BJ (cell line): ENCODE data around the gene TEN1. TPM values are rescaled to one million over a fixed set of nuclear protein-coding genes. Genes with fewer than 3 reads are reported as not detected.

ENCODE experiments used
- CTCF ChIA-PET: fragments of 350-600 bp; formaldehyde crosslinking; extraction: SDS; loops from one replicate; lab custom pipeline; 2021; ENCODE audit warnings: antibody characterized with exemption, inconsistent platforms; lab: Yijun Ruan, JAX
- POLR2A ChIA-PET: fragments of 300-600 bp; sonication (Branson Sonifier 250); formaldehyde crosslinking; extraction: SDS; loops from one replicate; lab custom pipeline; 2021; ENCODE audit warnings: antibody characterized with exemption; lab: Charles Lee
- DNase-seq: peaks from one replicate; pipeline ENCODE4 v3.0.0-alpha.2; 2011; ENCODE audit warnings: low read depth
- H3K27me3 ChIP-seq: 2 replicates; pipeline ENCODE4 v1.6.0; 2011; ENCODE audit warnings: low read length; ENCODE audit not compliant: control insufficient read depth, insufficient read depth
- H3K36me3 ChIP-seq: 2 replicates; pipeline ENCODE4 v1.5.1; 2011; ENCODE audit warnings: low read length; ENCODE audit not compliant: control insufficient read depth, insufficient read depth
- H3K4me3 ChIP-seq: 2 replicates; pipeline ENCODE4 v1.5.1; 2011; ENCODE audit warnings: low read depth, mild to moderate bottlenecking, control low read depth, low read length
- polyA plus RNA-seq: library from polyadenylated mRNA; depleted of rRNA; stranded (reverse); fragments of >200 nt; gene quantifications from 2 replicates; pipeline ENCODE4 v1.2.3, GENCODE V29; 2011
- TF ChIP-seq, protein P1 (sequence below): IDR thresholded peaks from 2 replicates; pipeline ENCODE4 v1.5.1; 2011; ENCODE audit warnings: low read depth, mild to moderate bottlenecking, control low read depth, inconsistent platforms, low read length, moderate library complexity; ENCODE audit not compliant: insufficient read depth

Gene TEN1
- polyA plus RNA-seq, 1 experiment = 25.6 TPM

- Histone ChIP-seq H3K27me3 (no peaks in the 10 kb centered on the region; the same call in none of the 2 replicates), H3K36me3 (no peaks in the 10 kb centered on the region), H3K4me3 (no peak within 1 kb of the TSS)
- ChIA-PET CTCF (no interaction called here), POLR2A (no interaction called here)
- no peak for DNase-seq
- TF ChIP-seq, protein P1, sequence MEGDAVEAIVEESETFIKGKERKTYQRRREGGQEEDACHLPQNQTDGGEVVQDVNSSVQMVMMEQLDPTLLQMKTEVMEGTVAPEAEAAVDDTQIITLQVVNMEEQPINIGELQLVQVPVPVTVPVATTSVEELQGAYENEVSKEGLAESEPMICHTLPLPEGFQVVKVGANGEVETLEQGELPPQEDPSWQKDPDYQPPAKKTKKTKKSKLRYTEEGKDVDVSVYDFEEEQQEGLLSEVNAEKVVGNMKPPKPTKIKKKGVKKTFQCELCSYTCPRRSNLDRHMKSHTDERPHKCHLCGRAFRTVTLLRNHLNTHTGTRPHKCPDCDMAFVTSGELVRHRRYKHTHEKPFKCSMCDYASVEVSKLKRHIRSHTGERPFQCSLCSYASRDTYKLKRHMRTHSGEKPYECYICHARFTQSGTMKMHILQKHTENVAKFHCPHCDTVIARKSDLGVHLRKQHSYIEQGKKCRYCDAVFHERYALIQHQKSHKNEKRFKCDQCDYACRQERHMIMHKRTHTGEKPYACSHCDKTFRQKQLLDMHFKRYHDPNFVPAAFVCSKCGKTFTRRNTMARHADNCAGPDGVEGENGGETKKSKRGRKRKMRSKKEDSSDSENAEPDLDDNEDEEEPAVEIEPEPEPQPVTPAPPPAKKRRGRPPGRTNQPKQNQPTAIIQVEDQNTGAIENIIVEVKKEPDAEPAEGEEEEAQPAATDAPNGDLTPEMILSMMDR = no peak
Measured at GRCh38 chr17:76027159-76027839, 48.3 kb downstream of the TEN1 start, which contains the start of gene EVPL. TSS of gene EVPL (minus strand) at chr17:76027306. CDS start at chr17:76027198, 108 bp downstream.

DNA sequence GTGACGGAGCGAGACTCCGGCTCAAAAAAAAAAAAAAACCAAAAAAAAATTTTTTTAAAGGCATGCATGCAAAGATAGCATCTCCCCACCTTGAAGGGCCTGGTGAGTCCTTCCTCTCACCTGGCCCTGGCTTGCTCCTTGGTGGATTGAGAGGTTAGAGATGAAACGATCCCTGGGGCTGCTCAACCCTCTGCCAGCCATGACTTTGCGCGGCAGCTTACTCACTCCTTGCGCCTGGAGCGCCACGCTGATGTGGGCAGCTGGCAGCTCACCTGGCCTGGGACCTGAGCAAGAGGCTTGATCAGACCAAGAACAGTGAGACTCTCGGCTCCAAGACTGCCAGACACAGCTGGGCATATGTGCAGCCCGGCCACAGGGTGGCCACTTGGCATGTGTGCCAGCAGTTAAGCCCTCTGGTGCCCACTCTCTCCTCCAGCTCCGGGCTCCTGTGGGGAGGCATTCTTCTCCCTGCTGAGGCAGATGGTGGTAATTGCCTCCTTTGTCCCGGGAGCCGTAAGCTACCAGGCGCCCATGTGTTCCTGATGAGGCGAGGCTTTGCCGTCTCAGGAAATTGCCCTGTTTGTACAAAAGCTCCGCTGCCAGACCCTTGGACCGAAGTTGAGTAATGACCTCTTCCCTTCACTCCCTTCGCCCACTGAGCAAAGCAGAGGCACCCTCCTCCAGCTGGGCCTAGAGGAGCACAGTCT, 53.2 kb downstream of the TEN1 start:
- ChIA-PET CTCF (interaction anchor here (0.6 to 7.8 kb wide), 6 partner anchors 8 to 150 kb away, joined by 3 to 49 read pairs (median 3); no protein-coding TSS in a partner anchor), POLR2A (no interaction called here)
- TF ChIP-seq, protein P1 = no peak
- H3K27me3 ChIP-seq = no peaks in the 10 kb centered on the region
- no peak for DNase-seq
- no peak overlapping the region for H3K4me3 ChIP-seq
- peaks cover 2% of the 10 kb centered on the region for H3K36me3 ChIP-seq

DNA sequence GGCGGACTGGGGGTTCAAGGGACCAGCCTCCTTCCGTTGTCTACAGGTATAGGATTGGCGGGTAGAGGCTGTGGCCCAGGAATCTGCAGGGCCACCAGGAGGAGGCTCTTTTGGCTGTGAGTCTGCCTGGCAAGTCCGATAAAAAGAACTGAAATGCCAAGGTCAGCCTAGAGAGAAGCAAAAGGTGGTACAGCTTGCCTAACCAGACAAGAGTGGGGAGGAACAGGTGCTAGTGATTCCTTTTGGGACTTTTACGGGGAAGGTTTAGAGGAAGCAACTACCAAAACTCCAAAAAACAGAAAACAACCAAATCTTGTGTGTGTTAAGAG, 53.7 kb downstream of the TEN1 start:
- CTCF ChIA-PET = interaction anchor here (0.8 to 7.8 kb wide), 5 partner anchors 9 to 19 kb away, joined by 3 to 49 read pairs (median 3); no protein-coding TSS in a partner anchor

DNA sequence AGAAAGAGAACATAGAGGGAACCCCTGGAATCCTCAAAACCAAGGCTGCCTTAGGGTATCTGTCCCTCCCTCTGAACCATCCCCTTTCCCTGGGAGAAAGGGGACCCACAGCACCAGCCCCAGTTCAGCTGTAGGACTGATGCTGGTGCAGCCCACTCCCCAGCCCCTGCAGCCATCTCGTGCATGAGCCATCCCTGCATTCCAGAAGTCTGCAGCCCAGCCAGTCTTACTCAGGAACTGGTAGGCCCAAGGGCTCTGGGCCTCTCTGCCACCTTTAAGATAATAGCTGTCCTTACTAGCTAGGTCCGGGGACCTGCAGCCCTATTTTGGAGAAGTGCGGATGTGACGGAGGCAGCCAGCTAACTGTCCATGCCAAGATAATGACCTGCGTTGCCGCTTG, 54.1 kb downstream of the TEN1 start:
- TF ChIP-seq, protein P1 = no peak
- POLR2A ChIA-PET = no interaction called here

More for the DNA sequence above, 53.7 kb downstream of the TEN1 start:
- H3K27me3 ChIP-seq = no peaks in the 10 kb centered on the region
- TF ChIP-seq, protein P1 = no peak
- POLR2A ChIA-PET = no interaction called here
- H3K4me3 ChIP-seq = no peak overlapping the region
- peaks cover 2% of the 10 kb centered on the region for H3K36me3 ChIP-seq
- no peak for DNase-seq

More for the DNA sequence above, 54.1 kb downstream of the TEN1 start:
- peaks cover 2% of the 10 kb centered on the region for H3K36me3 ChIP-seq
- DNase-seq = no peak
- no peak overlapping the region for H3K4me3 ChIP-seq
- H3K27me3 ChIP-seq = no peaks in the 10 kb centered on the region
- CTCF ChIA-PET = interaction anchor here (1.0 to 7.8 kb wide), 4 partner anchors 8 to 28 kb away, joined by 3 to 49 read pairs (median 3); no protein-coding TSS in a partner anchor
